ENCODE results near the gene HMGXB3.

HMGXB3 gene

DNA sequence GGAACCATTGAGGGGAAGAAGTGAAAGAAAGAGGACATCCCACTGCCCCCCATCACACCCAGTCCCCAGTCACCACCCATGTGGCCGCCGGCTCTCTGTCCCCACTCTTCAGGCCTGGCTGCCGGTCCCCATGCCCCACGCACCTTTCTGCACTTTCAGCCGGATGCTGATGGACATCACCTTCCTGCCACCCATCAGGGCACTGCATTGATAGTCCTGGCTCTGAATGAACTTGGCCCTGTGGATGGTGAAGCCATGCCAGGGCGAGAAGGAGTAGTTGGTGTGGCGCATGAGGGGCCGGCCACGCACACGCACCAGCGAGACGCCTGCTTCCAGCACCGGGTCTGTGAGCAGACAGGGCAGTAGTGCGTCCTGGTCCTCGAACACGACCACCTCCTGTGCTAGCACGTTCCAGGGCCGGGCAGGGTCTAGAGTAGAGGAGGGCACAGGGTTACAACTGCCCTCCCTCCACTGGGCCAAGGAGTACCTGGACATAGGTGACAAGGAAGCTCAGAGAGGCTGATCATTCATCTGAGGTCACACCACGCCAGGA is 79.4 kb downstream of the HMGXB3 start:
- Histone ChIP-seq H3F3A (ENCODE audit: insufficient read depth) (no peaks in the 10 kb centered on the region), H4K20me1 (ENCODE audit: low read depth, low read length) (no peaks in the 10 kb centered on the region), H3K27me3 (ENCODE audit: low read length) (no peaks in the 10 kb centered on the region), H3K4me2 (ENCODE audit: low read depth, low read length, poor library complexity, severe bottlenecking) (no peak overlapping the region), H3K27ac (ENCODE audit: low read depth, low read length) (no peak overlapping the region), H3K79me2 (ENCODE audit: insufficient read depth, low read length) (no peaks in the 10 kb centered on the region), H3K36me3 (ENCODE audit: low read length) (no peaks in the 10 kb centered on the region), H3K9me2 (replicated peaks; ENCODE audit: insufficient read depth, low read length) (no peaks in the 10 kb centered on the region), H3K4me3 (ENCODE audit: insufficient read depth, low read length, poor library complexity, severe bottlenecking) (no peak overlapping the region), H3K9ac (ENCODE audit: low read length) (no peak overlapping the region), H3K9me3 (ENCODE audit: insufficient read depth, low read length) (no peaks in the 10 kb centered on the region), H2AFZ (ENCODE audit: low read depth, low read length, severe bottlenecking) (no peak overlapping the region)
- TF ChIP-seq, protein P1, sequence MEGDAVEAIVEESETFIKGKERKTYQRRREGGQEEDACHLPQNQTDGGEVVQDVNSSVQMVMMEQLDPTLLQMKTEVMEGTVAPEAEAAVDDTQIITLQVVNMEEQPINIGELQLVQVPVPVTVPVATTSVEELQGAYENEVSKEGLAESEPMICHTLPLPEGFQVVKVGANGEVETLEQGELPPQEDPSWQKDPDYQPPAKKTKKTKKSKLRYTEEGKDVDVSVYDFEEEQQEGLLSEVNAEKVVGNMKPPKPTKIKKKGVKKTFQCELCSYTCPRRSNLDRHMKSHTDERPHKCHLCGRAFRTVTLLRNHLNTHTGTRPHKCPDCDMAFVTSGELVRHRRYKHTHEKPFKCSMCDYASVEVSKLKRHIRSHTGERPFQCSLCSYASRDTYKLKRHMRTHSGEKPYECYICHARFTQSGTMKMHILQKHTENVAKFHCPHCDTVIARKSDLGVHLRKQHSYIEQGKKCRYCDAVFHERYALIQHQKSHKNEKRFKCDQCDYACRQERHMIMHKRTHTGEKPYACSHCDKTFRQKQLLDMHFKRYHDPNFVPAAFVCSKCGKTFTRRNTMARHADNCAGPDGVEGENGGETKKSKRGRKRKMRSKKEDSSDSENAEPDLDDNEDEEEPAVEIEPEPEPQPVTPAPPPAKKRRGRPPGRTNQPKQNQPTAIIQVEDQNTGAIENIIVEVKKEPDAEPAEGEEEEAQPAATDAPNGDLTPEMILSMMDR (IDR thresholded peaks at IDR 0.05; ENCODE audit: insufficient read depth, low read length, poor library complexity, severe bottlenecking), result no peak
- TF ChIP-seq EZH2phosphoT487 (conservative IDR thresholded peaks at IDR 0.05; ENCODE audit: low read length), result no peak

DNA sequence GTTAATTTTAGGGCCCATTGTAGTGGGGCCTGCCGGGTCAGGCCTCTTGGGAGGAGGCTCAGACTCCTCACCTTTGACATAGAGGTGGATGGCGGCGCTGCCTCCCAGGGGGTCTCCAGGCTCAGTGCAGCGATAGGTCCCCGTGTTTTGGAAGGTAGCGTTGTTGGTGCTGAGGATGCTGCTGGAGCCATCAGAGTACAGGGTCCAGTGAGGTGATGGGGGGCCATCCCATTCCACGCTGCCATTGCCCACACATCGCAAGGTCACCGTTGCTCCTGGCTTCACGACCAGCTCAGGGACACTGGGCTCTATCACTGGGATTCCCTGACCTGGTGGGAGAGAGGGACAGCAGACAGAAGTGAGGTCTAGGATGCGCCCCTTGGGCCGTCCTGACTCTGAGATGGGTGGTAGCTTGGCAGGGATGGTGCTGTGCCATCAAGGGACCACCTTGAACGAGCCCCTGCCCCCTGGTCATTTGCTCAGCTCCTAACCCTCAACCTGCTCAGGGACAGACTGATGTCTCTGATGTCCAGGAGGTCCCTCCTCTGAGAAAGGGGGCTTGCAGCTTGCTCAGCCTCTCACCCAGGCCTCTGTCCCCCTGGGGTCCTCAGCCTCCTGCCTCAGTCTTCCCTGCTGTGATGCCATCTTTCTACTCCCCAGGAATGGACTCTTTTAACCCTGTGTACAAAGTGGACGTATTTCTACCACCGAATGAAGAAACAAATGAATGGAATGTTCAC is 80.3 kb downstream of the HMGXB3 start:
- TF ChIP-seq, protein P1 (IDR thresholded peaks at IDR 0.05; ENCODE audit: insufficient read depth, low read length, poor library complexity, severe bottlenecking), result no peak
- TF ChIP-seq EZH2phosphoT487 (conservative IDR thresholded peaks at IDR 0.05; ENCODE audit: low read length), result no peak
- no peaks in the 10 kb centered on the region for H3F3A ChIP-seq (ENCODE audit: insufficient read depth)
- H2AFZ ChIP-seq (ENCODE audit: low read depth, low read length, severe bottlenecking), result no peak overlapping the region
- H3K9me3 ChIP-seq (ENCODE audit: insufficient read depth, low read length), result no peaks in the 10 kb centered on the region
- H3K4me3 ChIP-seq (ENCODE audit: insufficient read depth, low read length, poor library complexity, severe bottlenecking), result no peak overlapping the region
- no peak overlapping the region for H3K9ac ChIP-seq (ENCODE audit: low read length)
- H3K27me3 ChIP-seq (ENCODE audit: low read length), result no peaks in the 10 kb centered on the region
- no peaks in the 10 kb centered on the region for H3K9me2 ChIP-seq (replicated peaks; ENCODE audit: insufficient read depth, low read length)
- H3K27ac ChIP-seq (ENCODE audit: low read depth, low read length), result no peak overlapping the region
- no peaks in the 10 kb centered on the region for H4K20me1 ChIP-seq (ENCODE audit: low read depth, low read length)
- H3K79me2 ChIP-seq (ENCODE audit: insufficient read depth, low read length), result no peaks in the 10 kb centered on the region
- no peaks in the 10 kb centered on the region for H3K36me3 ChIP-seq (ENCODE audit: low read length)
- H3K4me2 ChIP-seq (ENCODE audit: low read depth, low read length, poor library complexity, severe bottlenecking), result no peak overlapping the region

DNA sequence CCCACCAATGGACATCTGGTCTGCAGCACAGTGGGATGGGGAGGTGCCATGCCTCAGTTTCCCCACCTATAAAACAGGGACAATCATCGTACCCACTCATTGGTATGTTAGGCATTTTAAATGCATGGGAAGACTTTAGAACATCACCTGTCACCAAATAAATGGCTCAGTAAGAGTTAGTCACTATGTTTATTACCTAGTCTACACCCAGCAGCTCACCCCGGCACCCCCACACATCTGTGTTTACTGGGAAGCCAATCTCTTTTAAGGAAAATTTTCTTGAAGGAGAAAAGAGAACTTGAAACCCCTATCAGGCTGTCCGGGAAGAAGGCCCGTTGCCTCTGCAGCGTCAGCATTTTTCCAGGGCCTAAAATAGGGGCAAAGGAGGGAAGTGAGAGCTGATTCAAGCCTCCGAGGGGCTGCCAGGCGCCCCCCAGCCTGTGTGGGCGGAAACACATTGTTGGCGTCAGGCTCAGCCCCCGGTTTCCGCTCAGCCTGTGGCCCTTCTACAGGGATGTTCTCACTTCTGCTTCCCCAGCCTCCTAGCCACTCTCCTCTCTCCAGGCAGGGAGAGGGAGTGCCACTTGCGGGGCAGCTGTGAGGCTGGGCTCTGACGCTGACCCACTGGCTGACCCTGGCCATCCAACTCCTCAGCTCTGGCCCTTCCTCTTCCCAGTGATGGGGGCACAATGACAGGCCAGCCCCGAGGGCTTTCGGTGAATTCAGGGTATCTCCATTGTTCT is 81.2 kb downstream of the HMGXB3 start:
- no peaks in the 10 kb centered on the region for H3K27me3 ChIP-seq (ENCODE audit: low read length)
- no peak for TF ChIP-seq EZH2phosphoT487 (conservative IDR thresholded peaks at IDR 0.05; ENCODE audit: low read length)
- TF ChIP-seq, protein P1 (IDR thresholded peaks at IDR 0.05; ENCODE audit: insufficient read depth, low read length, poor library complexity, severe bottlenecking), result no peak

More for the DNA sequence above, 81.2 kb downstream of the HMGXB3 start:
- Histone ChIP-seq H3K4me3 (ENCODE audit: insufficient read depth, low read length, poor library complexity, severe bottlenecking) (no peak overlapping the region), H4K20me1 (ENCODE audit: low read depth, low read length) (no peaks in the 10 kb centered on the region), H3K27ac (ENCODE audit: low read depth, low read length) (no peak overlapping the region), H3K9ac (ENCODE audit: low read length) (no peak overlapping the region), H3F3A (ENCODE audit: insufficient read depth) (no peaks in the 10 kb centered on the region), H2AFZ (ENCODE audit: low read depth, low read length, severe bottlenecking) (no peak overlapping the region), H3K9me3 (ENCODE audit: insufficient read depth, low read length) (no peaks in the 10 kb centered on the region), H3K36me3 (ENCODE audit: low read length) (no peaks in the 10 kb centered on the region), H3K79me2 (ENCODE audit: insufficient read depth, low read length) (no peaks in the 10 kb centered on the region), H3K9me2 (replicated peaks; ENCODE audit: insufficient read depth, low read length) (no peaks in the 10 kb centered on the region), H3K4me2 (ENCODE audit: low read depth, low read length, poor library complexity, severe bottlenecking) (no peak overlapping the region)
